Measurements from ENCODE around the gene OPRM1.

DNA sequence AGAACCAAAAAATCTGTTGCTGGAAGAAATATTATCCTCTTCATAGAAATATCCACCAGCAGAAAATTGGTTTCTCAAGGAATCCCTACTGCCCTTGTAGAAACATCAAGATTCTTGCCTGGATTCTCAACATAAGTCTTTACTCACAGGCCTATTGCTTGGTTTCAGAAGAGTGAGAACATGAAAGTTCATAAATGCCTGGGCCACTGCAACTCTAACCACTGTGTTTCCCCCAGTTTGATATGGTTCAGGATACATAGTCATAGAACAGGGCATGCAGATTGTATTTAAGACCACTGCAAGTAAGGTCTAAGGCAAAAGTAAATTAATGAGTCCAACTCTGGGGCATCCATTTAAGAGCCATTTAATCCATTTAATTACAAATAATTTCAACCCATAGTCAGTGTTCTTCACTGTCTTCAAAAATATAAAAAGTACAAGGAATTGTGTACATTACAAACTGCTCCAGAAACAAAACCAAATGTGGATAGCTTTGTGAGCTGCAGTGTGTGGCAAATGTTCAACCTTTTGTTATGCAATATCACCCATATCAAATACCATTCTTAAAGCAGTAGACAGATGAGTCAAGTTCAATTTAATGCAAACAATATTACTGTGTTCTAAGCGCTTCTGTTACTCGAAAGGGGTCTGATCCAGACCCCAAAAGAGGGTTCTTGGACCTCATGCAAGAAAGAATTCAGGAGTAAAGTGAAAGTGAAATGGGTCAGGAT, 83.3 kb downstream of the OPRM1 start:
- TF ChIP-seq, protein P1, sequence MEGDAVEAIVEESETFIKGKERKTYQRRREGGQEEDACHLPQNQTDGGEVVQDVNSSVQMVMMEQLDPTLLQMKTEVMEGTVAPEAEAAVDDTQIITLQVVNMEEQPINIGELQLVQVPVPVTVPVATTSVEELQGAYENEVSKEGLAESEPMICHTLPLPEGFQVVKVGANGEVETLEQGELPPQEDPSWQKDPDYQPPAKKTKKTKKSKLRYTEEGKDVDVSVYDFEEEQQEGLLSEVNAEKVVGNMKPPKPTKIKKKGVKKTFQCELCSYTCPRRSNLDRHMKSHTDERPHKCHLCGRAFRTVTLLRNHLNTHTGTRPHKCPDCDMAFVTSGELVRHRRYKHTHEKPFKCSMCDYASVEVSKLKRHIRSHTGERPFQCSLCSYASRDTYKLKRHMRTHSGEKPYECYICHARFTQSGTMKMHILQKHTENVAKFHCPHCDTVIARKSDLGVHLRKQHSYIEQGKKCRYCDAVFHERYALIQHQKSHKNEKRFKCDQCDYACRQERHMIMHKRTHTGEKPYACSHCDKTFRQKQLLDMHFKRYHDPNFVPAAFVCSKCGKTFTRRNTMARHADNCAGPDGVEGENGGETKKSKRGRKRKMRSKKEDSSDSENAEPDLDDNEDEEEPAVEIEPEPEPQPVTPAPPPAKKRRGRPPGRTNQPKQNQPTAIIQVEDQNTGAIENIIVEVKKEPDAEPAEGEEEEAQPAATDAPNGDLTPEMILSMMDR (IDR thresholded peaks at IDR 0.05), result no peak
- no peak for TF ChIP-seq POLR2A (IDR thresholded peaks at IDR 0.05)
